Spleen (tissue), 7 donors: ENCODE results near the gene DPF3.

Source experiments
- POLR2AphosphoS5 ChIP-seq, 3 donors: sonication (generic); formaldehyde crosslinking; IDR thresholded peaks; one replicate each; pipeline ENCODE4 v1.5.1; 2017; ENCODE audit warnings: antibody characterized with exemption in 3 of 3
- TF ChIP-seq, protein P1 (sequence below), 11 experiments: fragments of 200-600 bp in 7 of 11; fragments of 450-650 bp in 4 of 11; sonication (generic) in 4 of 11; IDR thresholded peaks in 8 of 11; conservative IDR thresholded peaks in 3 of 11; 1 replicate in 7 of 11; 2 replicates in 4 of 11; pipeline versions ENCODE4 v1.4.0 to v1.8.0; 2016 to 2021; ENCODE audit warnings: antibody characterized with exemption in 11 of 11, inconsistent platforms in 4 of 11, mild to moderate bottlenecking in 1 of 11
- donor health status: DM: no; HTN: no; CAD: no; lungs with moderate emphysema.
- donor health status: DM: no; HTN: no; CAD: no.
- donor health status: DM: no; HTN: no; CAD: no.

DNA sequence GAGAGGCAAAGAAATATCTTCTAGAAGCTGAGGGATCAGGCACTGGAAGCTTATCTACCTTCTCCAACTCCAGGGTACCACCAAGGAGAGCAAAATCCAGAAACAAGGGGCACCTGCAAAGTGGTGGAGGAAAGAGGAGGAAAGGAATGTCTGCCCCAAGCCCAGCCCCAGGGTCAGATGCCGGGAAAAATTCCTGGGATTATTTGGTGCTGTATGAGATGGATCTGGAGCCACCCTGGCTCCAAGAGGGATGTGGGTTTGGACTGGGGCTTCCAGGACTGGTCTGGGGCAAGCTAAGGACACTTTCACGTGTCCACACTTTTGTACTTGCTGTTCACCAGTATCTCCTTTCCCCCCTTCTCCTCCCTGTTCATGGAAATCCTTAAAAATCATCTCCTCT is 69.8 kb downstream of the DPF3 start:
- TF ChIP-seq, protein P1, sequence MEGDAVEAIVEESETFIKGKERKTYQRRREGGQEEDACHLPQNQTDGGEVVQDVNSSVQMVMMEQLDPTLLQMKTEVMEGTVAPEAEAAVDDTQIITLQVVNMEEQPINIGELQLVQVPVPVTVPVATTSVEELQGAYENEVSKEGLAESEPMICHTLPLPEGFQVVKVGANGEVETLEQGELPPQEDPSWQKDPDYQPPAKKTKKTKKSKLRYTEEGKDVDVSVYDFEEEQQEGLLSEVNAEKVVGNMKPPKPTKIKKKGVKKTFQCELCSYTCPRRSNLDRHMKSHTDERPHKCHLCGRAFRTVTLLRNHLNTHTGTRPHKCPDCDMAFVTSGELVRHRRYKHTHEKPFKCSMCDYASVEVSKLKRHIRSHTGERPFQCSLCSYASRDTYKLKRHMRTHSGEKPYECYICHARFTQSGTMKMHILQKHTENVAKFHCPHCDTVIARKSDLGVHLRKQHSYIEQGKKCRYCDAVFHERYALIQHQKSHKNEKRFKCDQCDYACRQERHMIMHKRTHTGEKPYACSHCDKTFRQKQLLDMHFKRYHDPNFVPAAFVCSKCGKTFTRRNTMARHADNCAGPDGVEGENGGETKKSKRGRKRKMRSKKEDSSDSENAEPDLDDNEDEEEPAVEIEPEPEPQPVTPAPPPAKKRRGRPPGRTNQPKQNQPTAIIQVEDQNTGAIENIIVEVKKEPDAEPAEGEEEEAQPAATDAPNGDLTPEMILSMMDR (IDR thresholded peaks at IDR 0.05 in 8 of 11, conservative IDR thresholded peaks at IDR 0.05 in 3 of 11): no peak
- no peak for TF ChIP-seq POLR2AphosphoS5 (IDR thresholded peaks at IDR 0.05)
